ENCODE results near the gene EXOC5.
"Not testable (repeated sequence)": the region's sequence is repeated elsewhere in the genome, so short reads cannot be mapped to it uniquely, and the experiment has no call there.

Gene EXOC5

GRCh38 chr14:57261604-57262003 is 7.1 kb downstream of the EXOC5 start:
- DNase-seq (ENCODE audit: insufficient read length, low spot score) (no peak), FAIRE-seq (peak; percentile 92)

- DNase-seq (ENCODE audit: insufficient read length, low spot score) (no peak), FAIRE-seq (peak; percentile 44)
These were observed 9.0 kb downstream of the EXOC5 start for GRCh38 chr14:57259672-57260071.

GRCh38 chr14:57258221-57258620 is 10.5 kb downstream of the EXOC5 start:
- DNase-seq (ENCODE audit: insufficient read length, low spot score) = not testable (repeated sequence)
- peak; percentile 9 for FAIRE-seq

- DNase-seq (ENCODE audit: insufficient read length, low spot score) = no peak
- peak; percentile 77 for FAIRE-seq
These were observed 13.8 kb downstream of the EXOC5 start for GRCh38 chr14:57254884-57255283.

GRCh38 chr14:57246933-57247657 is 21.6 kb downstream of the EXOC5 start:
- DNase-seq (ENCODE audit: insufficient read length, low spot score) (no peak), FAIRE-seq (no peak)

- FAIRE-seq = no peak
- DNase-seq (ENCODE audit: insufficient read length, low spot score) = no peak
These were observed 22.8 kb downstream of the EXOC5 start for GRCh38 chr14:57245941-57246340.

- DNase-seq (ENCODE audit: insufficient read length, low spot score) (no peak), FAIRE-seq (peak; percentile 93)
These were observed 24.6 kb downstream of the EXOC5 start for GRCh38 chr14:57244106-57244505.

GRCh38 chr14:57243320-57243719 is 25.4 kb downstream of the EXOC5 start:
- no peak for FAIRE-seq

GRCh38 chr14:57240115-57240514 is 28.6 kb downstream of the EXOC5 start:
- DNase-seq (ENCODE audit: insufficient read length, low spot score); FAIRE-seq: not testable (repeated sequence)

More at GRCh38 chr14:57243320-57243719, 25.4 kb downstream of the EXOC5 start:
- no peak for DNase-seq (ENCODE audit: insufficient read length, low spot score)

- FAIRE-seq (peak; percentile 71), DNase-seq (ENCODE audit: insufficient read length, low spot score) (no peak)
These were observed 36.7 kb downstream of the EXOC5 start for GRCh38 chr14:57232006-57232405.

- not testable (repeated sequence) for DNase-seq (ENCODE audit: insufficient read length, low spot score); FAIRE-seq
These were observed 40.4 kb downstream of the EXOC5 start for GRCh38 chr14:57228320-57228719.

- no peak for DNase-seq (ENCODE audit: insufficient read length, low spot score)
These were observed 41.6 kb downstream of the EXOC5 start for GRCh38 chr14:57227083-57227482.

GRCh38 chr14:57221931-57222330 is 46.8 kb downstream of the EXOC5 start:
- peak; percentile 62 for FAIRE-seq
- no peak for DNase-seq (ENCODE audit: insufficient read length, low spot score)

More at GRCh38 chr14:57227083-57227482, 41.6 kb downstream of the EXOC5 start:
- peak; percentile 80 for FAIRE-seq

GRCh38 chr14:57212919-57213318 is 55.8 kb downstream of the EXOC5 start:
- DNase-seq (ENCODE audit: insufficient read length, low spot score) (no peak), FAIRE-seq (no peak)

- FAIRE-seq = peak; percentile 99
These were observed 59.1 kb downstream of the EXOC5 start for GRCh38 chr14:57209561-57209960.

GRCh38 chr14:57205938-57206337 is 62.8 kb downstream of the EXOC5 start:
- FAIRE-seq (peak; percentile 92), DNase-seq (ENCODE audit: insufficient read length, low spot score) (no peak)

More at GRCh38 chr14:57209561-57209960, 59.1 kb downstream of the EXOC5 start:
- DNase-seq (ENCODE audit: insufficient read length, low spot score) = peak; percentile 43

GRCh38 chr14:57202672-57203071 is 66.0 kb downstream of the EXOC5 start:
- not testable (repeated sequence) for DNase-seq (ENCODE audit: insufficient read length, low spot score); FAIRE-seq

- DNase-seq (ENCODE audit: insufficient read length, low spot score) = no peak
- peak; percentile 26 for FAIRE-seq
These were observed 68.8 kb downstream of the EXOC5 start for GRCh38 chr14:57199921-57200320.

GRCh38 chr14:57189070-57189469 is 79.6 kb downstream of the EXOC5 start:
- no peak for DNase-seq (ENCODE audit: insufficient read length, low spot score)

GRCh38 chr14:57182760-57183503 is 85.8 kb downstream of the EXOC5 start:
- no peak for DNase-seq (ENCODE audit: insufficient read length, low spot score)
- FAIRE-seq = peak; percentile 69

More at GRCh38 chr14:57189070-57189469, 79.6 kb downstream of the EXOC5 start:
- FAIRE-seq = peak; percentile 81

- DNase-seq (ENCODE audit: insufficient read length, low spot score) = no peak
- no peak for FAIRE-seq
These were observed 89.4 kb downstream of the EXOC5 start for GRCh38 chr14:57179273-57179672.

GRCh38 chr14:57174466-57174865 is 94.2 kb downstream of the EXOC5 start:
- DNase-seq (ENCODE audit: insufficient read length, low spot score) = no peak
- FAIRE-seq = no peak

Measured in HTR-8/SVneo (cell line).